ENCODE results near the gene FAM240B.

FAM240B gene

GRCh38 chr9:38733503-38733902, 13.6 kb upstream of the FAM240B start:
- H3K9ac ChIP-seq (ENCODE audit: low read depth, low read length), result no peak overlapping the region
- H3K36me3 ChIP-seq (ENCODE audit: insufficient read depth, low read length), result no peaks in the 10 kb centered on the region
- 88% methylated on average over 7 of the region's 7 CpGs for WGBS
- H3K9me3 ChIP-seq (ENCODE audit: insufficient read depth, low read depth, low read length), result no peaks in the 10 kb centered on the region
- H3K27ac ChIP-seq (ENCODE audit: low read depth, low read length), result no peak overlapping the region
- H3K27me3 ChIP-seq (ENCODE audit: insufficient read depth, low read length), result no peaks in the 10 kb centered on the region
- no peaks in the 10 kb centered on the region for H3K4me1 ChIP-seq (ENCODE audit: insufficient read depth, low read length)
- no peak overlapping the region for H3K4me3 ChIP-seq (ENCODE audit: low read length)

DNA sequence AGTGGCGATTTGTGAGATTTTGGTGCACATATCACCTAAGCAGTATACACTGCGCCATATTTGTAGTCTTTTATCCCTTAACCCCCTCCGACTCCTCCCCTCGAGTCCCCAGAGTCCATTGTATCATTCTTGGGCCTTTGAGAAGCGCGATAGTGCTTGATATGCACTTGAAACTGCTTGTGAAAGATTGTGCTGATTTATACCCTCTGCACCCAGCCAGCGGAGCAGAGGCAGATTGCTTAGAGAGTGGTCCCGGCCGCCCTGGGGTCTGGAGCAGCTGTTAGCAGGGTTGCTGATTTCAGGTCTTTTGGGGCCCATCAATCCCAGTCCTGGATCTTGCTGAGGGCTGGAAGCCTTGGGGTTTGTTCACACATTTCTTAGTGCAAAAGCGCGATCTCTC, 13.0 kb upstream of the FAM240B start:
- Histone ChIP-seq H3K36me3 (ENCODE audit: insufficient read depth, low read length) (no peaks in the 10 kb centered on the region), H3K27me3 (ENCODE audit: insufficient read depth, low read length) (no peaks in the 10 kb centered on the region), H3K4me1 (ENCODE audit: insufficient read depth, low read length) (0 out of 2 replicates have a peak, but pooled peaks cover 1% of the 10 kb centered on the region), H3K27ac (ENCODE audit: low read depth, low read length) (no peak overlapping the region), H3K9ac (ENCODE audit: low read depth, low read length) (no peak overlapping the region), H3K9me3 (ENCODE audit: insufficient read depth, low read depth, low read length) (no peaks in the 10 kb centered on the region), H3K4me3 (ENCODE audit: low read length) (no peak overlapping the region)
- WGBS, result 95% methylated on average over 11 of the region's 11 CpGs

DNA sequence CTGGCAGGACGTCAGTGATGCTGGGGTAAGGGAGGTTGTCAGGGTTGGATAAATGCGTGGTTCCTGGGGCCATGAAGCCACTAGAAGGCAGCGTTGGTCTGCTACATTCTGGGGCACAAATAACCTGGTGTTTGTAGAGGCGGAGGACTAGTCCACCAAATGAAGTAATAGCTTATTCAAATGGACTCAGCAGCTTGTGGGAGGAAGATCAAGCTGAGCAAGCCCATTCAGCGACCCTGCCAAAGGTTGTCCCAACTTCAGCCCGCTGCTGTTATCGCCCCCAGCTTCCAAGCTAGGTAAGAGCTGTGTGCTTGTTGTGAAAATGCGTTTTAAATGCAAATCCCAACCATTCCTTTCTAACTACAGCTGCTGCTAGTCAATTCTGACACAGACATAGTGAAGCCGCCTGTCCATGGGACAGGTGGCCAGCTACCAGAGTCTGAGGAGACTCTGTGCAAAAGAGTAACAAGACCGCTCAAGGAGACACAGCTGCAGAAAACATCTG, 7.6 kb upstream of the FAM240B start:
- Histone ChIP-seq H3K27ac (ENCODE audit: low read depth, low read length) (peak overlapping the region; percentile 45; the same call in 1 of the 2 replicates), H3K27me3 (ENCODE audit: insufficient read depth, low read length) (no peaks in the 10 kb centered on the region), H3K36me3 (ENCODE audit: insufficient read depth, low read length) (no peaks in the 10 kb centered on the region), H3K4me1 (ENCODE audit: insufficient read depth, low read length) (0 out of 2 replicates have a peak, but pooled peaks cover 4% of the 10 kb centered on the region), H3K9ac (ENCODE audit: low read depth, low read length) (no peak overlapping the region), H3K4me3 (ENCODE audit: low read length) (no peak overlapping the region), H3K9me3 (ENCODE audit: insufficient read depth, low read depth, low read length) (no peaks in the 10 kb centered on the region)
- WGBS, result 20% methylated on average over 9 of the region's 10 CpGs

DNA sequence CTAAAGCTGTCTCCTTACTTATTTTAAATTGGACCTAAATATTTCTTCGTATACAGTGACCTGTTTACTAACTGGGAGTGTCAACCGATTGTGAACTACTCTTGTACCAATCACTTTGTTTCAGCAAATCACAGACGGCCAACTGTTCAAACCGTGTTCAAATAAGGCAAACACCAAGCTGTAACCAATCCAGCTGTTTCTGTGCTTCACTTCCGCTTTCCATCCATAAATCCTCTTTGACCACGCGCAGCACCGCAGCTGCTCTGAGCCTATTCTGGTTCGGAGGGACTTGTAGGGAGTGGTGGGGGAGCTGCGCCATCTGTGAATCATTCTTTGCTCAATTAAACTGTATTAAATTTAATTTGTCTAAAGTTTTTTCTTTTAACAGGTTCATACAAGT, 4.8 kb upstream of the FAM240B start:
- Histone ChIP-seq H3K27ac (ENCODE audit: low read depth, low read length) (no peak overlapping the region), H3K4me1 (ENCODE audit: insufficient read depth, low read length) (0 out of 2 replicates have a peak, but pooled peaks cover 4% of the 10 kb centered on the region), H3K4me3 (ENCODE audit: low read length) (no peak overlapping the region), H3K9ac (ENCODE audit: low read depth, low read length) (no peak overlapping the region), H3K27me3 (ENCODE audit: insufficient read depth, low read length) (no peaks in the 10 kb centered on the region), H3K9me3 (ENCODE audit: insufficient read depth, low read depth, low read length) (no peaks in the 10 kb centered on the region), H3K36me3 (ENCODE audit: insufficient read depth, low read length) (no peaks in the 10 kb centered on the region)
- 98% methylated on average over 8 of the region's 10 CpGs for WGBS

DNA sequence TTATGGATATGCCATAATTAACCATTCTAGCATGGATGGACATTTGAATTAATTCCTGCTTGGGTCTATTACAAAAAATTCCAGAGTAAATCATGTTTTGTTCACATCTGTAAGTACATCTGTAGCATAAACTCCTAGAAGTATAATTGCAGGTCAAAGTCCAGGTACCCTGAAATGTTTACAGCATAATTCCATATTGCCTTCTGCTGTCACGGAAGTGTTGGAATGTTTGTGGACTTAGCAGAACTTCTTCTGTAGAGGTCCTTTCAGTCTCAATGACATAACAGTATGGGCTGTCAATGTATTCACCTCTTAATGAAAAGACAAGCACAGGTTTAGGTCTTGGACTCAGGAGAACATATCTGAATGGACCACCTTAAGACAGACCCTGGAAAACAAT, 1.8 kb downstream of the FAM240B start:
- Histone ChIP-seq H3K27ac (ENCODE audit: low read depth, low read length) (no peak overlapping the region), H3K36me3 (ENCODE audit: insufficient read depth, low read length) (no peaks in the 10 kb centered on the region), H3K9ac (ENCODE audit: low read depth, low read length) (no peak overlapping the region), H3K9me3 (ENCODE audit: insufficient read depth, low read depth, low read length) (no peaks in the 10 kb centered on the region), H3K4me3 (ENCODE audit: low read length) (no peak overlapping the region), H3K27me3 (ENCODE audit: insufficient read depth, low read length) (no peaks in the 10 kb centered on the region), H3K4me1 (ENCODE audit: insufficient read depth, low read length) (no peaks in the 10 kb centered on the region)
- WGBS, result 100% methylated on average over 1 of the region's 1 CpG

GRCh38 chr9:38715684-38716083, 4.2 kb downstream of the FAM240B start:
- no peaks in the 10 kb centered on the region for H3K27me3 ChIP-seq (ENCODE audit: insufficient read depth, low read length)
- no peaks in the 10 kb centered on the region for H3K4me1 ChIP-seq (ENCODE audit: insufficient read depth, low read length)
- no peaks in the 10 kb centered on the region for H3K9me3 ChIP-seq (ENCODE audit: insufficient read depth, low read depth, low read length)
- no peak overlapping the region for H3K4me3 ChIP-seq (ENCODE audit: low read length)
- no peaks in the 10 kb centered on the region for H3K36me3 ChIP-seq (ENCODE audit: insufficient read depth, low read length)
- no peak overlapping the region for H3K27ac ChIP-seq (ENCODE audit: low read depth, low read length)
- H3K9ac ChIP-seq (ENCODE audit: low read depth, low read length), result no peak overlapping the region
- whole genome bisulfite sequencing, result 81% methylated on average over 2 of the region's 2 CpGs

DNA sequence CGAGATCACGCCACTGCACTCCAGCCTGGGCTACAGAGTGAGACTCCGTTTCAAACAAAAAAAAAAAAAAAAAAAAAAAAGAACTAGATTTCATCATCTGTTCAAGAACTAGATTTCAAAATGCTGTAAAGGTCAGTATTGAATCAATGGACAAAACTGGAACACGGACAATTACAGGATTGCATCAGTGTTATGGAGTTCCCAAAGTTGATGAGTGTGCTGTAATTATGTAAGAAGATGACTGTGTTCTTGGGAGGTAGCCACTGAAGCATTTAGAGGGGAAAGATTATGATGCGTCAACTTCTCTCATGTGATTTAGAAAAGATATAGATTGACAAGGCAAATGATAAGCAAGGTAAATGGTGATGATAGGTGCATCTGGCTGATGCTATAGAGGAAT, 6.5 kb downstream of the FAM240B start:
- Histone ChIP-seq H3K4me3 (ENCODE audit: low read length) (no peak overlapping the region), H3K4me1 (ENCODE audit: insufficient read depth, low read length) (peaks cover 6% of the 10 kb centered on the region; the same call in 1 of the 2 replicates), H3K9ac (ENCODE audit: low read depth, low read length) (no peak overlapping the region), H3K9me3 (ENCODE audit: insufficient read depth, low read depth, low read length) (no peaks in the 10 kb centered on the region), H3K27ac (ENCODE audit: low read depth, low read length) (no peak overlapping the region), H3K36me3 (ENCODE audit: insufficient read depth, low read length) (no peaks in the 10 kb centered on the region), H3K27me3 (ENCODE audit: insufficient read depth, low read length) (no peaks in the 10 kb centered on the region)
- WGBS, result 91% methylated on average over 3 of the region's 5 CpGs

DNA sequence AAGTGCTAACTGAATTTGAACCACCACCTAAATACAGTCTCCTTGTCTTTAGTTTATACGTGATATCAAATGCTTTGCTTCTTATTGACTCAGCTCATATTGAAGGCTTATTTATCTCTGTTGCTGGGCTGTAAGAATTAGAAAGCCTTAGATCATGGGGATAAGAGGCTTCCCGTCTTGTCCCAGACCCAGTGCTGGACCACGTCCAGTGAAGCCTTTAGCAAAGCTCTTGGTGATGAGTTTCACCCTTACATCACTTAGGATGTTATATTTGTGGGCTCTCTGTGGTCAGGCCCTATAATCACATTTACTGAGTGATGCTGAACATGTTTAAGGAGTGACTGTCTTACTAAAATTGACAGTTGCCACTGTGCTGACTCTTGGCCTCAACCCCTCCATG, 11.2 kb downstream of the FAM240B start:
- no peak overlapping the region for H3K27ac ChIP-seq (ENCODE audit: low read depth, low read length)
- H3K36me3 ChIP-seq (ENCODE audit: insufficient read depth, low read length), result no peaks in the 10 kb centered on the region
- H3K9me3 ChIP-seq (ENCODE audit: insufficient read depth, low read depth, low read length), result no peaks in the 10 kb centered on the region
- 71% methylated on average over 3 of the region's 3 CpGs for WGBS
- no peak overlapping the region for H3K4me3 ChIP-seq (ENCODE audit: low read length)
- peaks cover 6% of the 10 kb centered on the region; the same call in 1 of the 2 replicates for H3K4me1 ChIP-seq (ENCODE audit: insufficient read depth, low read length)
- no peak overlapping the region for H3K9ac ChIP-seq (ENCODE audit: low read depth, low read length)
- no peaks in the 10 kb centered on the region for H3K27me3 ChIP-seq (ENCODE audit: insufficient read depth, low read length)

- no peak overlapping the region for H3K9ac ChIP-seq (ENCODE audit: low read depth, low read length)
- 72% methylated on average over 10 of the region's 10 CpGs for WGBS
Measured at GRCh38 chr9:38707885-38708637, 11.9 kb downstream of the FAM240B start.

GRCh38 chr9:38706493-38706892, 13.4 kb downstream of the FAM240B start:
- H3K27me3 ChIP-seq (ENCODE audit: insufficient read depth, low read length), result no peaks in the 10 kb centered on the region
- H3K4me3 ChIP-seq (ENCODE audit: low read length), result no peak overlapping the region
- no peak overlapping the region for H3K9ac ChIP-seq (ENCODE audit: low read depth, low read length)
- H3K36me3 ChIP-seq (ENCODE audit: insufficient read depth, low read length), result no peaks in the 10 kb centered on the region
- 78% methylated on average over 7 of the region's 7 CpGs for WGBS
- 0 out of 2 replicates have a peak, but pooled peaks cover 2% of the 10 kb centered on the region for H3K9me3 ChIP-seq (ENCODE audit: insufficient read depth, low read depth, low read length)
- H3K4me1 ChIP-seq (ENCODE audit: insufficient read depth, low read length), result peaks cover 6% of the 10 kb centered on the region; the same call in 1 of the 2 replicates
- H3K27ac ChIP-seq (ENCODE audit: low read depth, low read length), result no peak overlapping the region

More at GRCh38 chr9:38707885-38708637, 11.9 kb downstream of the FAM240B start:
- 0 out of 2 replicates have a peak, but pooled peaks cover 2% of the 10 kb centered on the region for H3K9me3 ChIP-seq (ENCODE audit: insufficient read depth, low read depth, low read length)
- H3K36me3 ChIP-seq (ENCODE audit: insufficient read depth, low read length), result no peaks in the 10 kb centered on the region
- no peak overlapping the region for H3K27ac ChIP-seq (ENCODE audit: low read depth, low read length)
- H3K4me1 ChIP-seq (ENCODE audit: insufficient read depth, low read length), result peaks cover 6% of the 10 kb centered on the region; the same call in 1 of the 2 replicates
- H3K4me3 ChIP-seq (ENCODE audit: low read length), result no peak overlapping the region
- no peaks in the 10 kb centered on the region for H3K27me3 ChIP-seq (ENCODE audit: insufficient read depth, low read length)

DNA sequence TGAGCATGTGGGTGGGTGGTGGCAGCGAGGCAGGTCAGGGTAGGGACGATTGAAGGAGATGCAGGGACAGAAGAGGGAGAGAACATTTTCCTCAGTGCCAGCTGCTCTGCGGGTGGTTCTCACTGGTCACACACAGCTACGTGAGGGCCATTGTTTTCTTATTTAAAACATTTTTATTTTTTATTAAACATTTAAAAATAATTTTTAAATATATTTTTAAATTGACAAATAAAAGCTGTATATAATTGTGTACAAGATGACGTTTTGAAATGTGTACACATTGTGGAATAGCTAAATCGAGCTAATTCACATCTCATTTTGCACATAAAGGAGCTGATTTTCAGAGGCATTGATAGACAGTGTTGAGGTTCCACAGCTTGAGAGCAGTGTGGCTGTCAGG, 14.0 kb downstream of the FAM240B start:
- no peak overlapping the region for H3K9ac ChIP-seq (ENCODE audit: low read depth, low read length)
- H3K4me3 ChIP-seq (ENCODE audit: low read length), result no peak overlapping the region
- WGBS, result 85% methylated on average over 4 of the region's 6 CpGs
- H3K27me3 ChIP-seq (ENCODE audit: insufficient read depth, low read length), result no peaks in the 10 kb centered on the region
- H3K4me1 ChIP-seq (ENCODE audit: insufficient read depth, low read length), result peaks cover 6% of the 10 kb centered on the region; the same call in 1 of the 2 replicates
- H3K9me3 ChIP-seq (ENCODE audit: insufficient read depth, low read depth, low read length), result 0 out of 2 replicates have a peak, but pooled peaks cover 2% of the 10 kb centered on the region
- no peak overlapping the region for H3K27ac ChIP-seq (ENCODE audit: low read depth, low read length)
- H3K36me3 ChIP-seq (ENCODE audit: insufficient read depth, low read length), result no peaks in the 10 kb centered on the region
